Measurements from ENCODE around the gene AKNA. TPM values are rescaled to one million over a fixed set of nuclear protein-coding genes. Genes with fewer than 3 reads are reported as not detected.
A peak's percentile ranks its signal among the peaks of the same experiment; 100 is the strongest.

The AKNA gene
- total RNA-seq, 1 experiment from 2014 or later: 20.6 TPM

- H2AFZ ChIP-seq (ENCODE audit: low read depth, low read length, poor library complexity, severe bottlenecking): no peak overlapping the region
- H3K4me2 ChIP-seq (ENCODE audit: low read length): no peak overlapping the region
- H3K4me1 ChIP-seq (ENCODE audit: control insufficient read depth in 1 of 2, insufficient read depth in 2 of 2, low read length in 2 of 2): no peaks in the 10 kb centered on the region
- no peak overlapping the region for H3K9ac ChIP-seq (ENCODE audit: low read length)
- ChIA-PET CTCF (interaction anchor here (0.7 to 5.4 kb wide), 16 partner anchors 9 to 609 kb away, joined by 3 to 120 read pairs (median 4); partner anchors contain the start of gene COL27A1), POLR2A (no interaction called here), RAD21 (ENCODE audit: low non-redundant PET in 1 of 2, low total read pairs in 2 of 2, uncharacterized antibody in 2 of 2, unreplicated experiment in 2 of 2) (interaction anchor here (0.6 to 2.5 kb wide), 10 partner anchors 12 to 209 kb away, joined by 3 to 19 read pairs (median 4); partner anchors contain the start of gene COL27A1 (in 1 of the 2))
- peak; percentile 51 for DNase-seq (ENCODE audit: low read depth, low spot score)
- no peak overlapping the region for H3K27ac ChIP-seq (ENCODE audit: low read depth, low read length)
- no peaks in the 10 kb centered on the region for H3K27me3 ChIP-seq (ENCODE audit: insufficient read depth, low read length)
- H4K20me1 ChIP-seq (ENCODE audit: insufficient read depth): no peaks in the 10 kb centered on the region
- ATAC-seq: peak; percentile 85
- intact Hi-C loops (cut with micrococcal nuclease): loop anchor here (1.0 to 5.0 kb wide), 4 partner anchors 136 to 554 kb away; partner anchors contain the start of gene COL27A1
- no peaks in the 10 kb centered on the region for H3K9me2 ChIP-seq (ENCODE audit: insufficient read depth)
- no peaks in the 10 kb centered on the region for H3K9me3 ChIP-seq (ENCODE audit: control insufficient read depth in 1 of 2, insufficient read depth in 1 of 2, low read depth in 1 of 2, low read length in 2 of 2)
- no TSS peak for BruUV-seq (replicated peaks)
- H3K4me3 ChIP-seq (replicated peaks in 1 of 2; ENCODE audit: low read depth in 1 of 2, low read length in 2 of 2): no peak overlapping the region
- TF ChIP-seq RAD21 (IDR thresholded peaks at IDR 0.05; ENCODE audit: low read depth): peak; percentile 95
- TF ChIP-seq CTCF (IDR thresholded peaks at IDR 0.05 in 2 of 3, conservative IDR thresholded peaks at IDR 0.05 in 1 of 3; ENCODE audit: borderline replicate concordance in 1 of 3, insufficient read depth in 1 of 3, low read depth in 2 of 3, low read length in 2 of 3): peak; percentile 80 to 95 (median 95)
- peak; percentile 42; the same call in 1 of the 2 replicates for TF ChIP-seq EGR1 (IDR thresholded peaks at IDR 0.05; ENCODE audit: low read depth)
- no peak for TF ChIP-seq EZH2phosphoT487 (IDR thresholded peaks at IDR 0.05; ENCODE audit: borderline replicate concordance)
- H3K36me3 ChIP-seq (ENCODE audit: control insufficient read depth in 1 of 2, insufficient read depth in 2 of 2, low read length in 2 of 2): peaks cover 0 to 8% of the 10 kb centered on the region in 2 experiments; a peak in 1 of 4 replicates
- no peaks in the 10 kb centered on the region for H3K79me2 ChIP-seq (ENCODE audit: insufficient read depth, low read length)
Measured at GRCh38 chr9:114291064-114291474, 96.7 kb downstream of the AKNA start.

GRCh38 chr9:114290561-114290986, 97.2 kb downstream of the AKNA start:
- POLR2A ChIA-PET: no interaction called here
- H4K20me1 ChIP-seq (ENCODE audit: insufficient read depth): no peaks in the 10 kb centered on the region
- H3K36me3 ChIP-seq (ENCODE audit: control insufficient read depth in 1 of 2, insufficient read depth in 2 of 2, low read length in 2 of 2): 0 out of 4 replicates have a peak, but pooled peaks cover 0 to 8% of the 10 kb centered on the region in 2 experiments
- no peak for TF ChIP-seq POLR2A (IDR thresholded peaks at IDR 0.05; ENCODE audit: borderline replicate concordance, extremely low read depth, insufficient read depth, insufficient read length)
- TF ChIP-seq POLR2AphosphoS5 (IDR thresholded peaks at IDR 0.05; ENCODE audit: low read depth, low read length): no peak
- no peak for TF ChIP-seq YY1 (IDR thresholded peaks at IDR 0.05; ENCODE audit: extremely low read depth, insufficient replicate concordance, low read depth, low read length)
- TF ChIP-seq MAX (IDR thresholded peaks at IDR 0.05): no peak
- TF ChIP-seq SP1 (IDR thresholded peaks at IDR 0.05; ENCODE audit: low read depth): no peak
- TF ChIP-seq EZH2 (IDR thresholded peaks at IDR 0.05): no peak
- no peak for TF ChIP-seq FOSL1 (IDR thresholded peaks at IDR 0.05; ENCODE audit: low read depth)
- TF ChIP-seq CEBPB (IDR thresholded peaks at IDR 0.05; ENCODE audit: low read depth): no peak
- TF ChIP-seq ZBTB33 (IDR thresholded peaks at IDR 0.05; ENCODE audit: extremely low read depth, insufficient replicate concordance, low read length): no peak

More at GRCh38 chr9:114290561-114290986, 97.2 kb downstream of the AKNA start:
- RAD21 ChIA-PET (ENCODE audit: low non-redundant PET in 1 of 2, low total read pairs in 2 of 2, uncharacterized antibody in 2 of 2, unreplicated experiment in 2 of 2): interaction anchor here (1.0 to 2.5 kb wide), 9 partner anchors 11 to 208 kb away, joined by 3 to 19 read pairs (median 4); partner anchors contain the start of gene COL27A1 (in 1 of the 2)
- Histone ChIP-seq H3K9ac (ENCODE audit: low read length) (no peak overlapping the region), H3K4me2 (ENCODE audit: low read length) (no peak overlapping the region), H3K9me2 (ENCODE audit: insufficient read depth) (no peaks in the 10 kb centered on the region), H3K4me3 (replicated peaks in 1 of 2; ENCODE audit: low read depth in 1 of 2, low read length in 2 of 2) (no peak overlapping the region), H3K27ac (ENCODE audit: low read depth, low read length) (no peak overlapping the region), H3K9me3 (ENCODE audit: control insufficient read depth in 1 of 2, insufficient read depth in 1 of 2, low read depth in 1 of 2, low read length in 2 of 2) (no peaks in the 10 kb centered on the region), H2AFZ (ENCODE audit: low read depth, low read length, poor library complexity, severe bottlenecking) (no peak overlapping the region), H3K4me1 (ENCODE audit: control insufficient read depth in 1 of 2, insufficient read depth in 2 of 2, low read length in 2 of 2) (no peaks in the 10 kb centered on the region), H3K27me3 (ENCODE audit: insufficient read depth, low read length) (no peaks in the 10 kb centered on the region), H3K79me2 (ENCODE audit: insufficient read depth, low read length) (no peaks in the 10 kb centered on the region)
- no TSS peak for BruUV-seq (replicated peaks)
- intact Hi-C loops (cut with micrococcal nuclease): loop anchor here (5.0 kb wide), 1 partner anchor 553 kb away; no protein-coding TSS in a partner anchor
- DNase-seq (ENCODE audit: low read depth, low spot score) (no peak), ATAC-seq (peak; percentile 43)
- CTCF ChIA-PET: interaction anchor here (1.0 to 5.4 kb wide), 15 partner anchors 9 to 609 kb away, joined by 3 to 120 read pairs (median 4); partner anchors contain the start of gene COL27A1
